HEK293T (cell line): ENCODE results near the gene PIWIL1.

ENCODE experiments used
- CTCF ChIA-PET: fragments of 350-600 bp; formaldehyde crosslinking; extraction: SDS; loops from one replicate; lab custom pipeline; 2021; ENCODE audit warnings: antibody characterized with exemption, inconsistent platforms; lab: Yijun Ruan, JAX
- POLR2A ChIA-PET: fragments of 350-600 bp; formaldehyde crosslinking; extraction: SDS; loops from one replicate; lab custom pipeline; 2020; ENCODE audit warnings: antibody characterized with exemption, inconsistent platforms; lab: Yijun Ruan, JAX
- DNase-seq: peaks from one replicate; pipeline ENCODE4 v3.0.0; 2012; ENCODE audit warnings: mixed read lengths; ENCODE audit errors: extremely low spot score
- ARNT ChIP-seq: fragments of 450-650 bp; IDR thresholded peaks from 2 replicates; pipeline ENCODE4 v1.6.1; 2017; ENCODE audit warnings: mild to moderate bottlenecking
- BHLHE40 ChIP-seq: fragments of 450-650 bp; IDR thresholded peaks from 2 replicates; pipeline ENCODE4 v1.6.1; 2016; ENCODE audit warnings: mild to moderate bottlenecking, moderate library complexity, borderline replicate concordance
- CTBP1 ChIP-seq: fragments of 450-650 bp; IDR thresholded peaks from 2 replicates; pipeline ENCODE4 v1.6.1; 2016; ENCODE audit warnings: borderline replicate concordance
- ELF4 ChIP-seq: fragments of 450-650 bp; IDR thresholded peaks from 2 replicates; pipeline ENCODE4 v1.6.1; 2017; ENCODE audit warnings: antibody characterized with exemption
- FOXA1 ChIP-seq: fragments of 450-650 bp; IDR thresholded peaks from 2 replicates; pipeline ENCODE4 v1.6.1; 2016; ENCODE audit warnings: mild to moderate bottlenecking
- FOXK2 ChIP-seq: fragments of 450-650 bp; IDR thresholded peaks from 2 replicates; pipeline ENCODE4 v1.6.1; 2016; ENCODE audit warnings: mild to moderate bottlenecking
- FOXM1 ChIP-seq: fragments of 450-650 bp; IDR thresholded peaks from 2 replicates; pipeline ENCODE4 v1.6.1; 2017; ENCODE audit warnings: mild to moderate bottlenecking, borderline replicate concordance
- HDGF ChIP-seq: fragments of 450-650 bp; IDR thresholded peaks from 2 replicates; pipeline ENCODE4 v1.6.1; 2017; ENCODE audit warnings: antibody characterized with exemption, borderline replicate concordance
- L3MBTL2 ChIP-seq: fragments of 450-650 bp; conservative IDR thresholded peaks from 2 replicates; pipeline ENCODE4 v1.6.1; 2016; ENCODE audit warnings: mild to moderate bottlenecking
- LEF1 ChIP-seq: fragments of 450-650 bp; IDR thresholded peaks from 2 replicates; pipeline ENCODE4 v1.6.1; 2017; ENCODE audit warnings: mild to moderate bottlenecking, borderline replicate concordance
- NFRKB ChIP-seq: fragments of 450-650 bp; IDR thresholded peaks from 2 replicates; pipeline ENCODE4 v1.6.1; 2016; ENCODE audit warnings: mild to moderate bottlenecking, moderate library complexity
- PKNOX1 ChIP-seq: fragments of 450-650 bp; IDR thresholded peaks from 2 replicates; pipeline ENCODE4 v1.6.1; 2016
- SP1 ChIP-seq: fragments of 450-650 bp; IDR thresholded peaks from 2 replicates; pipeline ENCODE4 v1.6.1; 2017
- SUZ12 ChIP-seq: fragments of 450-650 bp; IDR thresholded peaks from 2 replicates; pipeline ENCODE4 v1.6.1; 2016; ENCODE audit warnings: mild to moderate bottlenecking
- TARDBP ChIP-seq: fragments of 450-650 bp; IDR thresholded peaks from 2 replicates; pipeline ENCODE4 v1.6.1; 2016
- ZNF384 ChIP-seq: fragments of 450-650 bp; IDR thresholded peaks from 2 replicates; pipeline ENCODE4 v1.6.1; 2016

Gene PIWIL1

GRCh38 chr12:130391186-130391585, 53.5 kb downstream of the PIWIL1 start:
- TF ChIP-seq HDGF, result no peak
- no peak for TF ChIP-seq PKNOX1
- no peak for TF ChIP-seq FOXK2
- no peak for TF ChIP-seq L3MBTL2
- TF ChIP-seq BHLHE40, result no peak
- no peak for TF ChIP-seq TARDBP
- TF ChIP-seq ZNF384, result no peak
- TF ChIP-seq CTBP1, result no peak
- ChIA-PET POLR2A (no interaction called here), CTCF (no interaction called here)
- no peak for DNase-seq

- POLR2A ChIA-PET, result no interaction called here
- TF ChIP-seq ELF4, result no peak
- TF ChIP-seq ZNF384, result no peak
- no peak for DNase-seq
- CTCF ChIA-PET, result no interaction called here
These were observed 57.2 kb downstream of the PIWIL1 start for GRCh38 chr12:130394906-130395305.

DNA sequence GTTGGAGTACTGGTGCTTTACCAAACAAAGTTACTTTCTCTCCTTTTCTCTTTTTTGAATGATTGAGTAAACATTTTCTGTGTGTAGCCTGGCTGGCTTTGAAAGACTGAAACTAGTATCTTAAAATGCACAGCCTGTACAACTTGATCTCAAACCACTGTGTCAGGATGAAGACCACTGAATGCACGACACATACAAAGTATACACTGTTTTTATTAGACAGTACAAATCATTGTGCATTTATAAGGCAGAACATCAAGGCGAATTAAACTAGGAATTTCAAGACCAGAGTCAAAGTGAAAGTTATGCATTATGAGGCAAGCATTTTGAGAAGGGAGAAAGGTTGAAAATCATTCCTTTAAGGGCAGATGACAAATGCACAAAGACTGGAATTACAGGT, 59.0 kb downstream of the PIWIL1 start:
- DNase-seq, result no peak
- CTCF ChIA-PET, result no interaction called here
- POLR2A ChIA-PET, result no interaction called here
- TF ChIP-seq CTBP1, result no peak
- TF ChIP-seq PKNOX1, result no peak
- no peak for TF ChIP-seq FOXK2
- TF ChIP-seq SUZ12, result no peak
- TF ChIP-seq ZNF384, result no peak
- TF ChIP-seq ELF4, result no peak
- TF ChIP-seq FOXM1, result no peak
- no peak for TF ChIP-seq NFRKB
- TF ChIP-seq TARDBP, result no peak
- TF ChIP-seq L3MBTL2, result no peak
- no peak for TF ChIP-seq LEF1

- ChIA-PET POLR2A (no interaction called here), CTCF (interaction anchor here (0.6 kb wide), 2 partner anchors 287 to 1752 kb away, joined by 3 to 4 read pairs; no protein-coding TSS in a partner anchor)
- TF ChIP-seq ZNF384 (no peak), FOXK2 (no peak), SP1 (no peak), FOXA1 (no peak), L3MBTL2 (no peak), NFRKB (no peak), CTBP1 (no peak), BHLHE40 (no peak), ELF4 (no peak), HDGF (no peak), PKNOX1 (no peak), FOXM1 (no peak), TARDBP (no peak), LEF1 (no peak), ARNT (no peak)
- no peak for DNase-seq
These were observed 60.6 kb downstream of the PIWIL1 start for GRCh38 chr12:130398100-130398848.

DNA sequence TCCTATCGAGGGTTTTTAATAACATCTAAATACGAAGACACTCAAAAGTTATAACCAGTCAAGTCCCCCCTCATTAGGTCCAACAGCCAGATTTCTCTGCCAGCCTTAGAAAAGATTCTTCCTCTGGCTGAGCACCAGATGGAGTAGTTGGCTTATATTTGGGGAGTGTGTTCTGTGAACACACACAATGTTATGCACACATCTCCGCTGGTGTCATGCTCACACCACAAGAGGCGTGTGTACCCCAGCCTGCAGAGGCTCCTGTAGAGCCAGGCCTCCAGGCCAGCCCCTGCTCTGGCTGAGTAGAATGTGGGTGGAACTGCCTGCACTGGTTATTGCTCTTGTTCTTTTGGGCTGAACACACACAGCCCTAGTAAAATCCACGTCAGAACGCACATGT, 64.0 kb downstream of the PIWIL1 start:
- POLR2A ChIA-PET, result no interaction called here
- CTCF ChIA-PET, result no interaction called here
- TF ChIP-seq SP1, result no peak
- no peak for TF ChIP-seq TARDBP
- TF ChIP-seq PKNOX1, result no peak
- no peak for TF ChIP-seq SUZ12
- TF ChIP-seq FOXM1, result no peak
- TF ChIP-seq L3MBTL2, result no peak
- no peak for TF ChIP-seq ARNT
- no peak for TF ChIP-seq LEF1
- no peak for TF ChIP-seq BHLHE40
- TF ChIP-seq NFRKB, result no peak
- no peak for TF ChIP-seq CTBP1
- DNase-seq, result peak; percentile 19

GRCh38 chr12:130405332-130405731, 67.6 kb downstream of the PIWIL1 start:
- POLR2A ChIA-PET, result no interaction called here
- TF ChIP-seq FOXM1 (no peak), L3MBTL2 (no peak), SP1 (no peak), ZNF384 (no peak), CTBP1 (no peak), PKNOX1 (no peak), ELF4 (no peak), FOXA1 (no peak), NFRKB (no peak), FOXK2 (no peak), HDGF (no peak), ARNT (no peak), LEF1 (no peak), SUZ12 (no peak), BHLHE40 (no peak), TARDBP (no peak)
- CTCF ChIA-PET, result no interaction called here

More at GRCh38 chr12:130405332-130405731, 67.6 kb downstream of the PIWIL1 start:
- no peak for DNase-seq
